Tibial artery (tissue), 4 donors: ENCODE measurements around the gene TMEM184C.

Source experiments
- DNase-seq, 2 donors: peaks; one replicate each; pipeline ENCODE4 v3.0.0-alpha.2; 2019
- H3K27ac ChIP-seq, 2 donors: fragments of 200-600 bp; sonication (generic) in 1 of 2; 1 replicate in 1 of 2; 2 replicates in 1 of 2; pipeline ENCODE4 v1.5.1; 2018 to 2019; ENCODE audit warnings: mild to moderate bottlenecking in 1 of 2
- H3K27me3 ChIP-seq, 2 donors: fragments of 200-600 bp; sonication (generic) in 1 of 2; one replicate each; pipeline versions ENCODE4 v1.5.1 to v1.6.0; 2016 to 2019
- H3K36me3 ChIP-seq, 3 donors: fragments of 200-600 bp; sonication (generic) in 2 of 3; one replicate each; pipeline ENCODE4 v1.5.1; 2016 to 2019; ENCODE audit warnings: mild to moderate bottlenecking in 2 of 3
- H3K4me1 ChIP-seq, 4 donors: fragments of 200-600 bp; sonication (generic) in 2 of 4; 1 replicate in 3 of 4; 2 replicates in 1 of 4; pipeline ENCODE4 v1.5.1; 2016 to 2019
- H3K4me3 ChIP-seq, 2 donors: fragments of 200-600 bp; sonication (generic) in 1 of 2; 1 replicate in 1 of 2; 2 replicates in 1 of 2; pipeline ENCODE4 v1.5.1; 2018 to 2019; ENCODE audit warnings: mild to moderate bottlenecking in 2 of 2
- H3K9me3 ChIP-seq, 3 donors: fragments of 200-600 bp; sonication (generic) in 1 of 3; one replicate each; pipeline ENCODE4 v1.5.1; 2016 to 2019
- CTCF ChIP-seq, 2 experiments: fragments of 200-600 bp in 1 of 2; fragments of 450-650 bp in 1 of 2; IDR thresholded peaks; one replicate each; pipeline ENCODE4 v1.5.1; 2017 to 2019; ENCODE audit warnings: antibody characterized with exemption in 2 of 2, mild to moderate bottlenecking in 1 of 2, moderate library complexity in 1 of 2
- intact Hi-C: fragments of 100-400 bp; cut with DNase I; formaldehyde crosslinking; loops from one replicate; pipeline ENCODE4 v1.15.0; 2023; ENCODE audit warnings: low total_unique reads

TMEM184C gene

GRCh38 chr4:147599206-147599605, 18.0 kb upstream of the TMEM184C start:
- no peak for DNase-seq
- Histone ChIP-seq H3K27me3 (no peaks in the 10 kb centered on the region), H3K9me3 (no peaks in the 10 kb centered on the region), H3K4me1 (peaks cover 0 to 11% (median 5%) of the 10 kb centered on the region in 4 donors), H3K27ac (no peak overlapping the region), H3K4me3 (no peak overlapping the region), H3K36me3 (no peaks in the 10 kb centered on the region)
- intact Hi-C loops, result no loop called here
- TF ChIP-seq CTCF (IDR thresholded peaks at IDR 0.05), result no peak

GRCh38 chr4:147599769-147600168, 17.4 kb upstream of the TMEM184C start:
- H3K9me3 ChIP-seq, result no peaks in the 10 kb centered on the region
- no peak overlapping the region for H3K4me3 ChIP-seq
- DNase-seq, result no peak
- no peak for TF ChIP-seq CTCF (IDR thresholded peaks at IDR 0.05)
- no peaks in the 10 kb centered on the region for H3K27me3 ChIP-seq
- peaks cover 0 to 11% (median 5%) of the 10 kb centered on the region in 4 donors for H3K4me1 ChIP-seq
- H3K27ac ChIP-seq, result no peak overlapping the region
- intact Hi-C loops, result no loop called here
- H3K36me3 ChIP-seq, result no peaks in the 10 kb centered on the region

GRCh38 chr4:147605499-147605898, 11.7 kb upstream of the TMEM184C start:
- DNase-seq, result no peak
- intact Hi-C loops, result no loop called here
- Histone ChIP-seq H3K36me3 (no peaks in the 10 kb centered on the region), H3K4me1 (no peaks in the 10 kb centered on the region), H3K9me3 (no peaks in the 10 kb centered on the region), H3K27ac (no peak overlapping the region), H3K27me3 (no peaks in the 10 kb centered on the region), H3K4me3 (no peak overlapping the region)
- TF ChIP-seq CTCF (IDR thresholded peaks at IDR 0.05), result no peak

GRCh38 chr4:147607471-147607870, 9.7 kb upstream of the TMEM184C start:
- DNase-seq, result no peak
- no peak for TF ChIP-seq CTCF (IDR thresholded peaks at IDR 0.05)
- Histone ChIP-seq H3K4me1 (no peaks in the 10 kb centered on the region), H3K27me3 (no peaks in the 10 kb centered on the region), H3K36me3 (no peaks in the 10 kb centered on the region), H3K9me3 (no peaks in the 10 kb centered on the region), H3K27ac (no peak overlapping the region), H3K4me3 (no peak overlapping the region)
- intact Hi-C loops, result no loop called here

- no peak for DNase-seq
- Histone ChIP-seq H3K4me1 (no peaks in the 10 kb centered on the region), H3K27me3 (no peaks in the 10 kb centered on the region), H3K36me3 (no peaks in the 10 kb centered on the region), H3K4me3 (no peak overlapping the region), H3K9me3 (no peaks in the 10 kb centered on the region), H3K27ac (no peak overlapping the region)
- intact Hi-C loops, result loop anchor here (10.0 kb wide), 1 partner anchor 254 kb away; no protein-coding TSS in a partner anchor
- no peak for TF ChIP-seq CTCF (IDR thresholded peaks at IDR 0.05)
Measured at GRCh38 chr4:147610686-147611085, 6.5 kb upstream of the TMEM184C start.

- Histone ChIP-seq H3K4me3 (peak overlapping the region; percentile 71), H3K36me3 (peaks cover 0 to 4% (median 0%) of the 10 kb centered on the region in 3 donors), H3K27ac (peak overlapping the region; percentile 77 to 79), H3K4me1 (peaks cover 0 to 44% (median 27%) of the 10 kb centered on the region in 4 donors), H3K27me3 (no peaks in the 10 kb centered on the region), H3K9me3 (no peaks in the 10 kb centered on the region)
- intact Hi-C loops, result loop anchor here (10.0 kb wide), 1 partner anchor 248 kb away; no protein-coding TSS in a partner anchor
- DNase-seq, result no peak
- TF ChIP-seq CTCF (IDR thresholded peaks at IDR 0.05), result no peak
Measured at GRCh38 chr4:147616849-147617172, 386 bp upstream of the TMEM184C start.
